GM21723 (cell line): ENCODE measurements around the gene SPDEF.

Experiments
- ATAC-seq: cut with Tn5 transposase; IDR thresholded peaks from one replicate; pipeline ENCODE4 v1.9.1; 2021; ENCODE audit warnings: mild to moderate bottlenecking, moderate library complexity; ENCODE audit not compliant: unreplicated experiment

The SPDEF gene

GRCh38 chr6:34546551-34547321 is 9.4 kb downstream of the SPDEF start:
- no peak for ATAC-seq

GRCh38 chr6:34544776-34545471 is 11.2 kb downstream of the SPDEF start:
- no peak for ATAC-seq

- ATAC-seq: no peak
Measured at GRCh38 chr6:34544052-34544604, 12.0 kb downstream of the SPDEF start.

- ATAC-seq: no peak
Measured at GRCh38 chr6:34543421-34543820, 12.7 kb downstream of the SPDEF start.

GRCh38 chr6:34540841-34541240 is 15.3 kb downstream of the SPDEF start:
- ATAC-seq: no peak

GRCh38 chr6:34540222-34540621 is 15.9 kb downstream of the SPDEF start:
- no peak for ATAC-seq

- ATAC-seq: no peak
Measured at GRCh38 chr6:34539181-34539580, 16.9 kb downstream of the SPDEF start.

GRCh38 chr6:34538581-34538980 is 17.5 kb downstream of the SPDEF start:
- ATAC-seq: no peak

GRCh38 chr6:34537922-34538550 is 18.1 kb downstream of the SPDEF start:
- no peak for ATAC-seq

- no peak for ATAC-seq
Measured at GRCh38 chr6:34536959-34537848, 18.9 kb downstream of the SPDEF start.

- ATAC-seq: no peak
Measured at GRCh38 chr6:34536251-34536958, 19.7 kb downstream of the SPDEF start.

- ATAC-seq: no peak
Measured at GRCh38 chr6:34535646-34536045, 20.5 kb downstream of the SPDEF start.

GRCh38 chr6:34535199-34535598 is 20.9 kb downstream of the SPDEF start:
- ATAC-seq: no peak

GRCh38 chr6:34534656-34535055 is 21.5 kb downstream of the SPDEF start:
- no peak for ATAC-seq

- ATAC-seq: no peak
Measured at GRCh38 chr6:34534146-34534545, 22.0 kb downstream of the SPDEF start.

GRCh38 chr6:34532230-34532629 is 23.9 kb downstream of the SPDEF start:
- ATAC-seq: no peak

- ATAC-seq: no peak
Measured at GRCh38 chr6:34531580-34532201, 24.4 kb downstream of the SPDEF start.

GRCh38 chr6:34530753-34531365 is 25.3 kb downstream of the SPDEF start:
- no peak for ATAC-seq

- no peak for ATAC-seq
Measured at GRCh38 chr6:34529665-34530327, 26.3 kb downstream of the SPDEF start.
